ENCODE results near the gene TTLL11.

DNA sequence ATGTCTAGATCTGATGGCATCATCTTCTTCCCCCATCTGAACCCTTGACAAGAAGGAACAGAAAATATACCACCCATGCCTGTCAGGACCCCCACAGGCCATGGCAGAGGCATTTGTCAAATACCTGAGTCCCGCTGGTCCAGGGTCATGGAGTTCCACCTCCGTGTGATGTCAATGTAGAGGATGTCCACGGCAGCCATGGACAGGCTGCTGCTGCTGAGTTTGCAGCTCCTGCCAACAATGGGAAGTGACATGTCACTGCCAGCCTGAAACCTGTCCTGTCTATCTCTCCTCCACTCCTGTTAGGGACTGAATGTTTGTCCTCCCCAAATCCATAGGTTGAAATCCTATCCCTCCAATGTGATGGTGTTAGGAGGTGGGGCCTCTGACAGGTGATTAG lies 232.9 kb downstream of the TTLL11 start:
- TF ChIP-seq, protein P1, sequence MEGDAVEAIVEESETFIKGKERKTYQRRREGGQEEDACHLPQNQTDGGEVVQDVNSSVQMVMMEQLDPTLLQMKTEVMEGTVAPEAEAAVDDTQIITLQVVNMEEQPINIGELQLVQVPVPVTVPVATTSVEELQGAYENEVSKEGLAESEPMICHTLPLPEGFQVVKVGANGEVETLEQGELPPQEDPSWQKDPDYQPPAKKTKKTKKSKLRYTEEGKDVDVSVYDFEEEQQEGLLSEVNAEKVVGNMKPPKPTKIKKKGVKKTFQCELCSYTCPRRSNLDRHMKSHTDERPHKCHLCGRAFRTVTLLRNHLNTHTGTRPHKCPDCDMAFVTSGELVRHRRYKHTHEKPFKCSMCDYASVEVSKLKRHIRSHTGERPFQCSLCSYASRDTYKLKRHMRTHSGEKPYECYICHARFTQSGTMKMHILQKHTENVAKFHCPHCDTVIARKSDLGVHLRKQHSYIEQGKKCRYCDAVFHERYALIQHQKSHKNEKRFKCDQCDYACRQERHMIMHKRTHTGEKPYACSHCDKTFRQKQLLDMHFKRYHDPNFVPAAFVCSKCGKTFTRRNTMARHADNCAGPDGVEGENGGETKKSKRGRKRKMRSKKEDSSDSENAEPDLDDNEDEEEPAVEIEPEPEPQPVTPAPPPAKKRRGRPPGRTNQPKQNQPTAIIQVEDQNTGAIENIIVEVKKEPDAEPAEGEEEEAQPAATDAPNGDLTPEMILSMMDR (IDR thresholded peaks at IDR 0.05) = no peak
- TF ChIP-seq POLR2A (IDR thresholded peaks at IDR 0.05) = no peak
